ENCODE results near the gene PSMB10.

Gene PSMB10

DNA sequence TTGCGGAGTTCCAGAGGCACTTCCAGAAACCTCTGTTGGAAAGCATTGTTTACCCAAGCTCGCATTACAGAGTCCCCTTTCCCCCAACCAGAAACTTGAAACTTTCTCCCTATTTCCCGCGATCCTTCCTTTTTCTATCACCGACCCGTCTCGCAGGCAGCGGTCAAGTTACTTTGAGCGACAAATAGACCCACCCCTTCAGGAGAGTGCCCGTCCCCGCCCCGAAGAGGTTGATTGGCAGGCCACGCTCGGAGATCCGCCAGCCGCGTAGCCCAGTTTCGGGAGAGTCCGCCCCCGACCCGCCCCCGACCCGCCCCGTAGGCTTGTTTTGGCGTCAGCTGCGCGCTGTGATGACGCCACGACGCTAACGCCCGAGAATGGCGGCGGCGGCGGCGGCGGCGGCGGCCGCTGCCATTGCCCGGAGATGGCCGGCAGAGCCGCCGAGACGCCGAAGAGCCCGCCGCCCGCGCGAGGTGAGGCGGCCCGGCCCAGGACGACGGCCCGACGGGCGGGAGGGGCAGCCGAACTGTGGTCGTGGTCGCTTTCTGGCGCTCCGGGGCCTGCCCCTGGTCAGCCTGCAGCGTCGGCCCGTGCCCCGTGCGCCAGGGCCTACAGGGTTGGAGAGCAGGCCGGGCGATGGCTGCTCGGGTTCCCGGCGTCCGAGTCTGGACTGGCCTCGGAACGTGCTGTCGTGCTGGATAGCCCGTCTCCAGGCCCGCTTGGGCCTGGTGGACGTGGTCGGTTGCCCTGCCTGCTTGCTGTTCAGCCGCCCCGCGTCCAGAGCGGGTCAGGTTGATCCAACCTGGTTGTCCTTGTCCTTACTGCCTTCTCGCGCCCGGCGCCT lies 43.5 kb downstream of the PSMB10 start, which contains the start of gene PSKH1:
PSKH1 (plus strand) TSS at position 356 of the 844 bp plus-strand sequence. CDS start 15,496 bp downstream, outside the sequence.
- Histone ChIP-seq H3K27me3 (ENCODE audit: insufficient read depth, low read length) (no peaks in the 10 kb centered on the region), H3K27ac (ENCODE audit: low read length) (no peak within 1 kb of the TSS)

DNA sequence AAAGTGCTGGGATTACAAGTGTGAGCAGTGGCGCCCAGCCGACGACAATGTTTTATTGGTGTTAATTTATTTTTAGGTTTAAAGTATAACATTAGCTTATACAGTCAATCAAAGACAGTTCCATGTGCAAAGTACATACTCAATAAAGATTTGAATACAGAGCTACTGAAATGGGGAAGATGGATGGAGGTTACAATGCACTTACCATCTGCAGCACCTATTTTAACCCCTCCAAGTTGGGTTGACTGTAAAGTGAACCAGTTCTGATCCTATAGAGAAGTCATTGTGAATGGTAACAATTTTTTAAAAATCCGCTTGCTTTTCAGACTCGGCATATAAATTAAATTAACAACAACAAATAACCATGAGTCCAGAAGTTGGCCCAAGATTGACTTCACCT lies 44.3 kb downstream of the PSMB10 start:
- no peaks in the 10 kb centered on the region for H3K27me3 ChIP-seq (ENCODE audit: insufficient read depth, low read length)
- H3K9me3 ChIP-seq (ENCODE audit: insufficient read depth, low read depth, low read length): no peaks in the 10 kb centered on the region
- peak overlapping the region; percentile 70 for H3K4me3 ChIP-seq (ENCODE audit: low read length)
- H3K36me3 ChIP-seq (ENCODE audit: insufficient read depth, low read depth, low read length): no peaks in the 10 kb centered on the region
- peak overlapping the region; percentile 74; the same call in 1 of the 2 replicates for H3K9ac ChIP-seq (ENCODE audit: low read depth, low read length)
- H3K4me1 ChIP-seq (ENCODE audit: insufficient read depth, low read length): peaks cover 8% of the 10 kb centered on the region; the same call in 1 of the 2 replicates
- H3K27ac ChIP-seq (ENCODE audit: low read length): no peak overlapping the region

More for the DNA sequence above, 43.5 kb downstream of the PSMB10 start, which contains the start of gene PSKH1:
- Histone ChIP-seq H3K4me1 (ENCODE audit: insufficient read depth, low read length) (peaks cover 8% of the 10 kb centered on the region; the same call in 1 of the 2 replicates), H3K9me3 (ENCODE audit: insufficient read depth, low read depth, low read length) (no peaks in the 10 kb centered on the region), H3K9ac (ENCODE audit: low read depth, low read length) (peak within 1 kb of the TSS; percentile 98), H3K36me3 (ENCODE audit: insufficient read depth, low read depth, low read length) (no peaks in the 10 kb centered on the region), H3K4me3 (ENCODE audit: low read length) (peak within 1 kb of the TSS; percentile 87)

DNA sequence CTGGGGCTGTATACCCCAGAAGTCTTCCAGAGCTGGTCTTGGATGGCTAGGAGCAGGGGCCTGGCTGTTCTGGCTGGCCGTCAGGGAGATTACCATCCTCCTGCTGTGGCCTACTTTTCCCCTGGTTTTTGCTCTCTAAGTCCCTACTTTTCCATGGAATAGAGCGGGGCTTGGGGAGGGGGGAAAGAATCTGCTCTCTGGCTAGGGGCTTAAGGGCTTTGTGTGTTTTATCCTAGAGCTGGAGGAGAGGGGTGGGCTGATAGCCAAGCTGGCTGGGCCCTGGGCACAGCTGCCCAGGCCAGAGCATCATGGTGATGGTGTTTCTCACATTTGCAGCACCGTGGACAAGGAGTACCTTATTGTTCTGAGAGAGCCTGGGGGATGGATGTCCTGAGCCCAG lies 48.3 kb downstream of the PSMB10 start:
- no peaks in the 10 kb centered on the region for H3K9me3 ChIP-seq (ENCODE audit: insufficient read depth, low read depth, low read length)
- no peak overlapping the region for H3K27ac ChIP-seq (ENCODE audit: low read length)
- H3K36me3 ChIP-seq (ENCODE audit: insufficient read depth, low read depth, low read length): peaks cover 8% of the 10 kb centered on the region
- H3K9ac ChIP-seq (ENCODE audit: low read depth, low read length): no peak overlapping the region
- no peak overlapping the region for H3K4me3 ChIP-seq (ENCODE audit: low read length)
- H3K4me1 ChIP-seq (ENCODE audit: insufficient read depth, low read length): peaks cover 16% of the 10 kb centered on the region
- no peaks in the 10 kb centered on the region for H3K27me3 ChIP-seq (ENCODE audit: insufficient read depth, low read length)

DNA sequence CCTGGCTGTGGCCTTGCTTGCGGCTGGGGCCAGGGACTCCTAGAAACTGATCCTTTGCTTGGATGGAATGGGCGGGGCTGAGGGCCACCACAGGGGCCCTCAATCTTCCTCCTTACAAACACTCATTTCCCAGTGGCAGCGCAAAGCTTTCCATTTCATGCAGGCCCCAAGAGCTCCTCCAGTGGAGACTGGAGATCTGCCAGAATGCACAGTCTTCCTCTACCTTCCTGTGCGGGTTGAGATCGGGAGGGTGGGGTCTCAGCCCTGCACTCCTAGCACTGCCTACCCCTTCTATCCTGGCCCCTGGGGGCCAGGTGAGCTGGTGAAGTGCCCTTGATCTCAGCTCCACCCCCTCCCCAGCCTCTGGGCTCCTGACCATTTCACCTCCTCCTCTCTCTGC lies 50.3 kb downstream of the PSMB10 start:
- H3K4me1 ChIP-seq (ENCODE audit: insufficient read depth, low read length): peaks cover 10% of the 10 kb centered on the region

DNA sequence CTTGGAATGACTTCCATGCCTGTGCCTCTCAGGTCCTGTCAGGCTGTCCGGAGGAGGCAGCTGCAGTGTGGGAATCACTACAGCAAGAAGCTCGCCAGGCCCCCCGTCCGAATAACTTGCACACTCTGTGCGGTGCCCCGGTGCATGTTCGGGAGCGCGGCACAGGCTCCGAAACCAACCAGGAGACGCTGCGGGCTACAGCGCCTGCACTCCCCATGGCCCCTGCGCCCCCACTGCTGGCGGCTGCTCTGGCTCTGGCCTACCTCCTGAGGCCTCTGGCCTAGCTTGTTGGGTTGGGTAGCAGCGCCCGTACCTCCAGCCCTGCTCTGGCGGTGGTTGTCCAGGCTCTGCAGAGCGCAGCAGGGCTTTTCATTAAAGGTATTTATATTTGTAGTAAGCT lies 50.7 kb downstream of the PSMB10 start:
- Histone ChIP-seq H3K27ac (ENCODE audit: low read length) (no peak overlapping the region), H3K4me3 (ENCODE audit: low read length) (no peak overlapping the region), H3K27me3 (ENCODE audit: insufficient read depth, low read length) (no peaks in the 10 kb centered on the region), H3K9ac (ENCODE audit: low read depth, low read length) (no peak overlapping the region), H3K9me3 (ENCODE audit: insufficient read depth, low read depth, low read length) (no peaks in the 10 kb centered on the region), H3K4me1 (ENCODE audit: insufficient read depth, low read length) (peaks cover 10% of the 10 kb centered on the region), H3K36me3 (ENCODE audit: insufficient read depth, low read depth, low read length) (peaks cover 31% of the 10 kb centered on the region)

More for the DNA sequence above, 50.3 kb downstream of the PSMB10 start:
- Histone ChIP-seq H3K9me3 (ENCODE audit: insufficient read depth, low read depth, low read length) (no peaks in the 10 kb centered on the region), H3K36me3 (ENCODE audit: insufficient read depth, low read depth, low read length) (peaks cover 27% of the 10 kb centered on the region), H3K27me3 (ENCODE audit: insufficient read depth, low read length) (no peaks in the 10 kb centered on the region), H3K27ac (ENCODE audit: low read length) (no peak overlapping the region), H3K9ac (ENCODE audit: low read depth, low read length) (no peak overlapping the region), H3K4me3 (ENCODE audit: low read length) (no peak overlapping the region)

DNA sequence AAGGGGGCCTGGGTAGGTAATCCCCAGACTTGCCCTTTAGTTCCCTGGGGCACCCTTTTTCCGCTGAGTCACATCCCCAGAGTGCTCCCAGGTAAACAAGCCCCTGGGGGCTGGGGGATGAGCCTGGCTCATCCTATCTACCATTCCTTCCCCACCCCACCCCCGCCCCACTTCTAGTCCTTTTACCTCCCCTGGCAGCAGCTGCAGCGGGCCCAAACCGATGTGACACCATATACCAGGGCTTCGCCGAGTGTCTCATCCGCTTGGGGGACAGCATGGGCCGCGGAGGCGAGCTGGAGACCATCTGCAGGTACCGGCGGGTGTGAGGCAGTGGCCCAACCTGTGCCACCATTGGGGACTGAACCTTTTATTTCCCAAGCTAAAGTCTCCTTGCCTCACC lies 51.1 kb downstream of the PSMB10 start:
- peak overlapping the region; percentile 70; the same call in 1 of the 2 replicates for H3K9ac ChIP-seq (ENCODE audit: low read depth, low read length)
- no peaks in the 10 kb centered on the region for H3K9me3 ChIP-seq (ENCODE audit: insufficient read depth, low read depth, low read length)
- H3K4me1 ChIP-seq (ENCODE audit: insufficient read depth, low read length): peaks cover 10% of the 10 kb centered on the region
- peaks cover 36% of the 10 kb centered on the region for H3K36me3 ChIP-seq (ENCODE audit: insufficient read depth, low read depth, low read length)
- no peak overlapping the region for H3K27ac ChIP-seq (ENCODE audit: low read length)
- no peaks in the 10 kb centered on the region for H3K27me3 ChIP-seq (ENCODE audit: insufficient read depth, low read length)
- peak overlapping the region; percentile 61; the same call in 1 of the 2 replicates for H3K4me3 ChIP-seq (ENCODE audit: low read length)

DNA sequence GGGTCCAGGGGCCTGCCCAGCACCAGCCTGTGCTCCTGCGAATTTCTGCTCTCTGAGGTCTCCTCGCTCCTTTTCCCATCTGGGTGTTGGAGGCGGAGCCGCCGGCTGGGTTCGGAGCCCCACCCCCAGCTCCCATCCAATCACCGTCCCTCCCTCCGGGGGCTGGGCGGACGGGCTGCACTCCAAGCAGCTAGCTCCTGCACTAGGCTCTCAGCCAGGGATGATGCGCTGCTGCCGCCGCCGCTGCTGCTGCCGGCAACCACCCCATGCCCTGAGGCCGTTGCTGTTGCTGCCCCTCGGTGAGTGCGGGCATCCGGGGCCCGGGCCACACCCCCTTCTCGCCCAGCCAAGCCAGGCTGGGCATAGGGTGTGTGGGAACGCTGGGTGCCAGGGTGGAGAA lies 52.0 kb downstream of the PSMB10 start, which contains the start of gene NRN1L:
NRN1L (plus strand) TSS at position 202 of the 400 bp plus-strand sequence; CDS start at position 221, 19 bp downstream.
- Histone ChIP-seq H3K27me3 (ENCODE audit: insufficient read depth, low read length) (no peaks in the 10 kb centered on the region), H3K9me3 (ENCODE audit: insufficient read depth, low read depth, low read length) (no peaks in the 10 kb centered on the region), H3K27ac (ENCODE audit: low read length) (no peak within 1 kb of the TSS), H3K4me3 (ENCODE audit: low read length) (peak within 1 kb of the TSS; percentile 61; the same call in 1 of the 2 replicates), H3K9ac (ENCODE audit: low read depth, low read length) (peak within 1 kb of the TSS; percentile 70; the same call in 1 of the 2 replicates), H3K4me1 (ENCODE audit: insufficient read depth, low read length) (peaks cover 10% of the 10 kb centered on the region), H3K36me3 (ENCODE audit: insufficient read depth, low read depth, low read length) (peaks cover 44% of the 10 kb centered on the region)
